HFFc6 (cell line): Measurements from ENCODE around the gene NOXA1. TPM values are rescaled to one million over a fixed set of nuclear protein-coding genes. Genes with fewer than 3 reads are reported as not detected.
"Not testable (repeated sequence)": the region's sequence is repeated elsewhere in the genome, so short reads cannot be mapped to it uniquely, and the experiment has no call there.

Experiments
- DNase-seq: peaks from one replicate; pipeline ENCODE4 v3.0.0-alpha.2; 2018
- H3K27ac Mint-ChIP-seq: 2 replicates; pipeline ENCODE4 v1.8.0; 2020; ENCODE audit warnings: mild to moderate bottlenecking, mixed read lengths
- H3K27me3 Mint-ChIP-seq: 2 replicates; pipeline ENCODE4 v1.8.0; 2021; ENCODE audit warnings: mild to moderate bottlenecking, moderate library complexity, mixed read lengths; ENCODE audit not compliant: insufficient read depth
- H3K36me3 Mint-ChIP-seq: 2 replicates; pipeline ENCODE4 v1.8.0; 2021; ENCODE audit warnings: low read depth, mixed read lengths
- H3K4me1 Mint-ChIP-seq: 2 replicates; pipeline ENCODE4 v1.8.0; 2020; ENCODE audit warnings: low read depth, mixed read lengths
- H3K4me3 Mint-ChIP-seq: 2 replicates; pipeline ENCODE4 v1.8.0; 2020; ENCODE audit warnings: mild to moderate bottlenecking, moderate library complexity, mixed read lengths
- H3K9me3 Mint-ChIP-seq: 2 replicates; pipeline ENCODE4 v1.8.0; 2020; ENCODE audit warnings: mild to moderate bottlenecking, mixed read lengths
- CTCF ChIP-seq: fragments of 200-600 bp; sonication (generic); IDR thresholded peaks from 2 replicates; pipeline ENCODE4 v1.5.0; 2021; ENCODE audit warnings: antibody characterized with exemption, mild to moderate bottlenecking
- total RNA-seq, 6 experiments: library from RNA; stranded (reverse); fragmentation: NEBNext Ultra II Directional; extraction: Animal tissue kit (Norgen Biotek cat#: 25700); gene quantifications; 2 replicates in 1 of 6; 3 replicates in 5 of 6; pipeline ENCODE4 v1.2.3, GENCODE V29; 2021

The NOXA1 gene
- total RNA-seq, 6 experiments from 2014 or later: 0.09 to 0.36 (median 0.20) TPM; not detected in 1

- no peak for TF ChIP-seq CTCF
- no peak for DNase-seq
These were observed 42.7 kb downstream of the NOXA1 start for GRCh38 chr9:137465720-137466388.

GRCh38 chr9:137466389-137467085 is 43.3 kb downstream of the NOXA1 start:
- H3K4me1 Mint-ChIP-seq, H3K27ac Mint-ChIP-seq, H3K4me3 Mint-ChIP-seq, H3K9me3 Mint-ChIP-seq, DNase-seq, H3K36me3 Mint-ChIP-seq: not testable (repeated sequence)
- peaks cover 11% of the 10 kb centered on the region for H3K27me3 Mint-ChIP-seq

More at GRCh38 chr9:137465720-137466388, 42.7 kb downstream of the NOXA1 start:
- Mint-ChIP-seq H3K36me3 (no peaks in the 10 kb centered on the region), H3K27ac (no peak overlapping the region), H3K4me1 (no peaks in the 10 kb centered on the region), H3K9me3 (no peaks in the 10 kb centered on the region), H3K4me3 (no peak overlapping the region), H3K27me3 (peaks cover 11% of the 10 kb centered on the region)

- Mint-ChIP-seq H3K4me1 (no peaks in the 10 kb centered on the region), H3K4me3 (no peak overlapping the region), H3K36me3 (no peaks in the 10 kb centered on the region), H3K27ac (no peak overlapping the region), H3K27me3 (peaks cover 11% of the 10 kb centered on the region), H3K9me3 (no peaks in the 10 kb centered on the region)
- TF ChIP-seq CTCF: no peak
- no peak for DNase-seq
These were observed 44.0 kb downstream of the NOXA1 start for GRCh38 chr9:137467161-137467581.

- no peak for DNase-seq
- Mint-ChIP-seq H3K27me3 (peaks cover 11% of the 10 kb centered on the region), H3K36me3 (peaks cover under 1% of the 10 kb centered on the region; the same call in 1 of the 2 replicates), H3K4me3 (no peak overlapping the region), H3K4me1 (no peaks in the 10 kb centered on the region), H3K9me3 (peaks cover 3% of the 10 kb centered on the region), H3K27ac (no peak overlapping the region)
- no peak for TF ChIP-seq CTCF
These were observed 44.7 kb downstream of the NOXA1 start for GRCh38 chr9:137467896-137468295.

- Mint-ChIP-seq H3K36me3 (peaks cover 17% of the 10 kb centered on the region), H3K27me3 (peaks cover 9% of the 10 kb centered on the region), H3K9me3 (peaks cover 25% of the 10 kb centered on the region)
These were observed 47.6 kb downstream of the NOXA1 start for GRCh38 chr9:137470785-137471184.

More at GRCh38 chr9:137470785-137471184, 47.6 kb downstream of the NOXA1 start:
- Mint-ChIP-seq H3K4me1 (no peaks in the 10 kb centered on the region), H3K27ac (no peak overlapping the region), H3K4me3 (no peak overlapping the region)
- TF ChIP-seq CTCF: no peak
- no peak for DNase-seq
